ENCODE measurements around the gene PRRG4.
"Not testable (repeated sequence)": the region's sequence is repeated elsewhere in the genome, so short reads cannot be mapped to it uniquely, and the experiment has no call there.

PRRG4 gene

GRCh38 chr11:32884770-32885384, 55.1 kb downstream of the PRRG4 start:
- Mint-ChIP-seq H3K27ac (no peak overlapping the region), H3K4me1 (ENCODE audit: low read depth) (no peaks in the 10 kb centered on the region), H3K4me3 (no peak overlapping the region), H3K9me3 (no peaks in the 10 kb centered on the region), H3K36me3 (ENCODE audit: low read depth) (no peaks in the 10 kb centered on the region), H3K27me3 (no peaks in the 10 kb centered on the region)
- no peak for DNase-seq

GRCh38 chr11:32885556-32885955, 55.8 kb downstream of the PRRG4 start:
- Mint-ChIP-seq H3K4me3 (no peak overlapping the region), H3K27ac (no peak overlapping the region), H3K36me3 (ENCODE audit: low read depth) (no peaks in the 10 kb centered on the region), H3K4me1 (ENCODE audit: low read depth) (no peaks in the 10 kb centered on the region), H3K9me3 (no peaks in the 10 kb centered on the region), H3K27me3 (no peaks in the 10 kb centered on the region)
- DNase-seq, result no peak

GRCh38 chr11:32886180-32886579, 56.5 kb downstream of the PRRG4 start:
- H3K27me3 Mint-ChIP-seq, result no peaks in the 10 kb centered on the region
- H3K27ac Mint-ChIP-seq, result no peak overlapping the region
- H3K4me1 Mint-ChIP-seq (ENCODE audit: low read depth), result peaks cover under 1% of the 10 kb centered on the region
- H3K36me3 Mint-ChIP-seq (ENCODE audit: low read depth), result no peaks in the 10 kb centered on the region
- H3K9me3 Mint-ChIP-seq, result no peaks in the 10 kb centered on the region
- H3K4me3 Mint-ChIP-seq, result no peak overlapping the region
- no peak for DNase-seq

- not testable (repeated sequence) for H3K4me3 Mint-ChIP-seq; H3K27ac Mint-ChIP-seq; DNase-seq; H3K36me3 Mint-ChIP-seq (ENCODE audit: low read depth); H3K27me3 Mint-ChIP-seq; H3K9me3 Mint-ChIP-seq
- peaks cover 11% of the 10 kb centered on the region for H3K4me1 Mint-ChIP-seq (ENCODE audit: low read depth)
Measured at GRCh38 chr11:32887707-32888383, 58.1 kb downstream of the PRRG4 start.

GRCh38 chr11:32888384-32888710, 58.6 kb downstream of the PRRG4 start:
- H3K36me3 Mint-ChIP-seq (ENCODE audit: low read depth); H3K27ac Mint-ChIP-seq; DNase-seq; H3K9me3 Mint-ChIP-seq; H3K4me3 Mint-ChIP-seq; H3K27me3 Mint-ChIP-seq: not testable (repeated sequence)
- H3K4me1 Mint-ChIP-seq (ENCODE audit: low read depth), result peaks cover 11% of the 10 kb centered on the region

GRCh38 chr11:32888805-32889204, 59.1 kb downstream of the PRRG4 start:
- Mint-ChIP-seq H3K4me3 (no peak overlapping the region), H3K4me1 (ENCODE audit: low read depth) (peaks cover 11% of the 10 kb centered on the region), H3K9me3 (no peaks in the 10 kb centered on the region), H3K27ac (no peak overlapping the region), H3K27me3 (no peaks in the 10 kb centered on the region), H3K36me3 (ENCODE audit: low read depth) (peaks cover 5% of the 10 kb centered on the region)
- DNase-seq, result no peak

- Mint-ChIP-seq H3K4me3 (peak overlapping the region; percentile 81), H3K27ac (peak overlapping the region; percentile 92), H3K36me3 (ENCODE audit: low read depth) (peaks cover 16% of the 10 kb centered on the region), H3K27me3 (no peaks in the 10 kb centered on the region), H3K9me3 (no peaks in the 10 kb centered on the region), H3K4me1 (ENCODE audit: low read depth) (peaks cover 30% of the 10 kb centered on the region)
- DNase-seq, result no peak
Measured at GRCh38 chr11:32890843-32891656, 61.3 kb downstream of the PRRG4 start.

- H3K9me3 Mint-ChIP-seq, result no peaks in the 10 kb centered on the region
- peaks cover 17% of the 10 kb centered on the region for H3K36me3 Mint-ChIP-seq (ENCODE audit: low read depth)
- no peaks in the 10 kb centered on the region for H3K27me3 Mint-ChIP-seq
- no peak for DNase-seq
- H3K4me3 Mint-ChIP-seq, result peak overlapping the region; percentile 81
- peak overlapping the region; percentile 92 for H3K27ac Mint-ChIP-seq
- H3K4me1 Mint-ChIP-seq (ENCODE audit: low read depth), result peaks cover 32% of the 10 kb centered on the region
Measured at GRCh38 chr11:32891657-32892354, 62.1 kb downstream of the PRRG4 start.

- H3K36me3 Mint-ChIP-seq (ENCODE audit: low read depth), result peaks cover 17% of the 10 kb centered on the region
- DNase-seq, result peak; percentile 81
- peak within 1 kb of the TSS; percentile 97 for H3K27ac Mint-ChIP-seq
- H3K4me3 Mint-ChIP-seq, result peak within 1 kb of the TSS; percentile 98
- no peaks in the 10 kb centered on the region for H3K27me3 Mint-ChIP-seq
- no peaks in the 10 kb centered on the region for H3K9me3 Mint-ChIP-seq
- peaks cover 35% of the 10 kb centered on the region for H3K4me1 Mint-ChIP-seq (ENCODE audit: low read depth)
Measured at GRCh38 chr11:32892355-32893092, 62.8 kb downstream of the PRRG4 start, which contains the start of gene QSER1. QSER1 (plus strand) TSS chr11:32892811; CDS start chr11:32893126, 315 bp downstream.

- Mint-ChIP-seq H3K27me3 (no peaks in the 10 kb centered on the region), H3K4me3 (peak overlapping the region; percentile 98), H3K4me1 (ENCODE audit: low read depth) (peaks cover 40% of the 10 kb centered on the region), H3K27ac (peak overlapping the region; percentile 97), H3K9me3 (no peaks in the 10 kb centered on the region), H3K36me3 (ENCODE audit: low read depth) (peaks cover 21% of the 10 kb centered on the region)
- no peak for DNase-seq
Measured at GRCh38 chr11:32893093-32893342, 63.3 kb downstream of the PRRG4 start.

GRCh38 chr11:32893343-32894148, 63.8 kb downstream of the PRRG4 start:
- peak overlapping the region; percentile 97 for H3K27ac Mint-ChIP-seq
- peak overlapping the region; percentile 98 for H3K4me3 Mint-ChIP-seq
- peaks cover 21% of the 10 kb centered on the region for H3K36me3 Mint-ChIP-seq (ENCODE audit: low read depth)
- peaks cover 40% of the 10 kb centered on the region for H3K4me1 Mint-ChIP-seq (ENCODE audit: low read depth)
- peak; percentile 77 for DNase-seq
- H3K27me3 Mint-ChIP-seq, result no peaks in the 10 kb centered on the region
- no peaks in the 10 kb centered on the region for H3K9me3 Mint-ChIP-seq

GRCh38 chr11:32894149-32894827, 64.6 kb downstream of the PRRG4 start:
- Mint-ChIP-seq H3K4me1 (ENCODE audit: low read depth) (peaks cover 45% of the 10 kb centered on the region), H3K4me3 (peak overlapping the region; percentile 98), H3K36me3 (ENCODE audit: low read depth) (peaks cover 26% of the 10 kb centered on the region), H3K27ac (peak overlapping the region; percentile 97), H3K27me3 (no peaks in the 10 kb centered on the region), H3K9me3 (no peaks in the 10 kb centered on the region)
- DNase-seq, result peak; percentile 37

- Mint-ChIP-seq H3K4me1 (ENCODE audit: low read depth) (peaks cover 52% of the 10 kb centered on the region), H3K9me3 (no peaks in the 10 kb centered on the region), H3K27ac (no peak overlapping the region), H3K4me3 (peak overlapping the region; percentile 98), H3K27me3 (no peaks in the 10 kb centered on the region), H3K36me3 (ENCODE audit: low read depth) (peaks cover 32% of the 10 kb centered on the region)
- no peak for DNase-seq
Measured at GRCh38 chr11:32894921-32895320, 65.2 kb downstream of the PRRG4 start.
